ENCODE measurements around the gene SVEP1. TPM values are rescaled to one million over a fixed set of nuclear protein-coding genes. Genes with fewer than 3 reads are reported as not detected.

The SVEP1 gene
- total and polyA plus RNA-seq, 2 donors (not counting 1 experiment from before 2014, with no cell fraction given): not detected

- Histone ChIP-seq H3K79me2 (ENCODE audit: control insufficient read depth, insufficient read depth, low read length) (no peaks in the 10 kb centered on the region), H3K36me3 (replicated peaks in 1 of 2; ENCODE audit: control extremely low read depth in 1 of 2, control insufficient read depth in 1 of 2, extremely low read depth in 1 of 2, insufficient read depth in 2 of 2, low read length in 1 of 2) (no peaks in the 10 kb centered on the region), H3K4me3 (ENCODE audit: control extremely low read depth in 1 of 5, extremely low read depth in 1 of 5, insufficient read depth in 1 of 5, low read depth in 2 of 5, low read length in 4 of 5) (no peak overlapping the region), H3K27me3 (replicated peaks in 1 of 4; ENCODE audit: control extremely low read depth in 1 of 4, control insufficient read depth in 3 of 4, insufficient read depth in 4 of 4, low read length in 3 of 4) (no peaks in the 10 kb centered on the region), H3K4me1 (ENCODE audit: control insufficient read depth in 2 of 2, insufficient read depth in 2 of 2, low read length in 2 of 2) (no peaks in the 10 kb centered on the region), H3K9me3 (ENCODE audit: control extremely low read depth in 1 of 3, control insufficient read depth in 2 of 3, insufficient read depth in 1 of 3, low read length in 2 of 3) (peaks cover 0 to 9% (median 8%) of the 10 kb centered on the region in 3 donors), H4K20me1 (ENCODE audit: control insufficient read depth, insufficient read depth, low read length, poor library complexity, severe bottlenecking) (no peaks in the 10 kb centered on the region), H3K4me2 (replicated peaks; ENCODE audit: low read depth, low read length, poor library complexity, severe bottlenecking) (no peak overlapping the region), H2AFZ (ENCODE audit: insufficient read depth, low read depth, low read length, poor library complexity, severe bottlenecking) (no peak overlapping the region), H3K9ac (ENCODE audit: low read length) (no peak overlapping the region), H3K27ac (ENCODE audit: low read length in 2 of 2) (no peak overlapping the region)
- CTCF ChIA-PET: no interaction called here
- intact Hi-C loops (cut with micrococcal nuclease): no loop called here
- WGBS (ENCODE audit: insufficient coverage): 62% methylated on average over 2 of the region's 5 CpGs
- POLR2A ChIA-PET: no interaction called here
- peaks cover 12% of the 10 kb centered on the region for H3K9me3 Mint-ChIP-seq (ENCODE audit: insufficient read depth)
- H3K27me3 Mint-ChIP-seq: peaks cover 2% of the 10 kb centered on the region
- ATAC-seq (ENCODE audit: low read depth) (no peak), DNase-seq (no peak)
- H3K27ac Mint-ChIP-seq: no peak overlapping the region
- H3K4me1 Mint-ChIP-seq: no peaks in the 10 kb centered on the region
- no peak overlapping the region for H3K4me3 Mint-ChIP-seq
- TF ChIP-seq, protein P1, sequence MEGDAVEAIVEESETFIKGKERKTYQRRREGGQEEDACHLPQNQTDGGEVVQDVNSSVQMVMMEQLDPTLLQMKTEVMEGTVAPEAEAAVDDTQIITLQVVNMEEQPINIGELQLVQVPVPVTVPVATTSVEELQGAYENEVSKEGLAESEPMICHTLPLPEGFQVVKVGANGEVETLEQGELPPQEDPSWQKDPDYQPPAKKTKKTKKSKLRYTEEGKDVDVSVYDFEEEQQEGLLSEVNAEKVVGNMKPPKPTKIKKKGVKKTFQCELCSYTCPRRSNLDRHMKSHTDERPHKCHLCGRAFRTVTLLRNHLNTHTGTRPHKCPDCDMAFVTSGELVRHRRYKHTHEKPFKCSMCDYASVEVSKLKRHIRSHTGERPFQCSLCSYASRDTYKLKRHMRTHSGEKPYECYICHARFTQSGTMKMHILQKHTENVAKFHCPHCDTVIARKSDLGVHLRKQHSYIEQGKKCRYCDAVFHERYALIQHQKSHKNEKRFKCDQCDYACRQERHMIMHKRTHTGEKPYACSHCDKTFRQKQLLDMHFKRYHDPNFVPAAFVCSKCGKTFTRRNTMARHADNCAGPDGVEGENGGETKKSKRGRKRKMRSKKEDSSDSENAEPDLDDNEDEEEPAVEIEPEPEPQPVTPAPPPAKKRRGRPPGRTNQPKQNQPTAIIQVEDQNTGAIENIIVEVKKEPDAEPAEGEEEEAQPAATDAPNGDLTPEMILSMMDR (IDR thresholded peaks at IDR 0.05): no peak
- no peak for TF ChIP-seq EZH2 (IDR thresholded peaks at IDR 0.05; ENCODE audit: borderline replicate concordance, insufficient read depth, low read depth, low read length, poor library complexity, severe bottlenecking)
These were observed 12.7 kb upstream of the SVEP1 start for GRCh38 chr9:110592044-110592830.

DNA sequence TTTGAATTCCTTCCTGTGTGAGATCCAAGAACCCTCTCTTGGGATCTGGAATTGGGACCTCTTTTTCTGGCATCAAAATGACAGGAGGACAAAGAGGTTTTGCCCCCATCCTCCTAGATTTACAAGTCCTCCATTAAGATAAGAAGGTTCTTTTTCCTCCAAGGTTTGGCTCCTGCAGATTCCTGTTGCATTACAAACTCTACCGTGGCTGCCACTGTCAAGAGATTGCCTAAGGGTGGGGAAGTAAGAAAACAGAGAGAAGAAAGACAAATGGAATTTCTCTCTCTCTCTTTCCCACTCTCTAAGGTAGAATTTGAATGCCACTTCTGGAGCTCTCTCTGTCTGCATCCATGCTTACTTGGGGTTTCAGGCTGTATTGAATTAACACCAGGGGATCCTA is 12.0 kb upstream of the SVEP1 start:
- H3K4me3 ChIP-seq (ENCODE audit: control extremely low read depth in 1 of 5, extremely low read depth in 1 of 5, insufficient read depth in 1 of 5, low read depth in 2 of 5, low read length in 4 of 5): no peak overlapping the region
- no peak for DNase-seq
- WGBS (ENCODE audit: insufficient coverage): no CpG with 5 or more reads among the region's 1 CpG
- H4K20me1 ChIP-seq (ENCODE audit: control insufficient read depth, insufficient read depth, low read length, poor library complexity, severe bottlenecking): no peaks in the 10 kb centered on the region
- peaks cover 0 to 8% (median 4%) of the 10 kb centered on the region in 3 donors for H3K9me3 ChIP-seq (ENCODE audit: control extremely low read depth in 1 of 3, control insufficient read depth in 2 of 3, insufficient read depth in 1 of 3, low read length in 2 of 3)
- peaks cover 13% of the 10 kb centered on the region for H3K9me3 Mint-ChIP-seq (ENCODE audit: insufficient read depth)
- ChIA-PET POLR2A (no interaction called here), CTCF (no interaction called here)
- no peaks in the 10 kb centered on the region for H3K36me3 ChIP-seq (replicated peaks in 1 of 2; ENCODE audit: control extremely low read depth in 1 of 2, control insufficient read depth in 1 of 2, extremely low read depth in 1 of 2, insufficient read depth in 2 of 2, low read length in 1 of 2)
- TF ChIP-seq EZH2 (IDR thresholded peaks at IDR 0.05; ENCODE audit: borderline replicate concordance, insufficient read depth, low read depth, low read length, poor library complexity, severe bottlenecking): no peak
- TF ChIP-seq, protein P1 (IDR thresholded peaks at IDR 0.05): no peak
- H2AFZ ChIP-seq (ENCODE audit: insufficient read depth, low read depth, low read length, poor library complexity, severe bottlenecking): no peak overlapping the region
- no peak for ATAC-seq (ENCODE audit: low read depth)
- intact Hi-C loops (cut with micrococcal nuclease): no loop called here
- H3K27me3 ChIP-seq (replicated peaks in 1 of 4; ENCODE audit: control extremely low read depth in 1 of 4, control insufficient read depth in 3 of 4, insufficient read depth in 4 of 4, low read length in 3 of 4): no peaks in the 10 kb centered on the region
- H3K79me2 ChIP-seq (ENCODE audit: control insufficient read depth, insufficient read depth, low read length): no peaks in the 10 kb centered on the region
- H3K4me3 Mint-ChIP-seq: no peak overlapping the region
- H3K4me1 ChIP-seq (ENCODE audit: control insufficient read depth in 2 of 2, insufficient read depth in 2 of 2, low read length in 2 of 2): no peaks in the 10 kb centered on the region
- no peak overlapping the region for H3K9ac ChIP-seq (ENCODE audit: low read length)
- no peak overlapping the region for H3K27ac Mint-ChIP-seq
- no peak overlapping the region for H3K4me2 ChIP-seq (replicated peaks; ENCODE audit: low read depth, low read length, poor library complexity, severe bottlenecking)
- H3K4me1 Mint-ChIP-seq: no peaks in the 10 kb centered on the region
- H3K27ac ChIP-seq (ENCODE audit: low read length in 2 of 2): no peak overlapping the region
- peaks cover 3% of the 10 kb centered on the region for H3K27me3 Mint-ChIP-seq

Measured in B cell (primary cell).